ENCODE measurements around the gene ANKHD1.

The ANKHD1 gene, protein sequence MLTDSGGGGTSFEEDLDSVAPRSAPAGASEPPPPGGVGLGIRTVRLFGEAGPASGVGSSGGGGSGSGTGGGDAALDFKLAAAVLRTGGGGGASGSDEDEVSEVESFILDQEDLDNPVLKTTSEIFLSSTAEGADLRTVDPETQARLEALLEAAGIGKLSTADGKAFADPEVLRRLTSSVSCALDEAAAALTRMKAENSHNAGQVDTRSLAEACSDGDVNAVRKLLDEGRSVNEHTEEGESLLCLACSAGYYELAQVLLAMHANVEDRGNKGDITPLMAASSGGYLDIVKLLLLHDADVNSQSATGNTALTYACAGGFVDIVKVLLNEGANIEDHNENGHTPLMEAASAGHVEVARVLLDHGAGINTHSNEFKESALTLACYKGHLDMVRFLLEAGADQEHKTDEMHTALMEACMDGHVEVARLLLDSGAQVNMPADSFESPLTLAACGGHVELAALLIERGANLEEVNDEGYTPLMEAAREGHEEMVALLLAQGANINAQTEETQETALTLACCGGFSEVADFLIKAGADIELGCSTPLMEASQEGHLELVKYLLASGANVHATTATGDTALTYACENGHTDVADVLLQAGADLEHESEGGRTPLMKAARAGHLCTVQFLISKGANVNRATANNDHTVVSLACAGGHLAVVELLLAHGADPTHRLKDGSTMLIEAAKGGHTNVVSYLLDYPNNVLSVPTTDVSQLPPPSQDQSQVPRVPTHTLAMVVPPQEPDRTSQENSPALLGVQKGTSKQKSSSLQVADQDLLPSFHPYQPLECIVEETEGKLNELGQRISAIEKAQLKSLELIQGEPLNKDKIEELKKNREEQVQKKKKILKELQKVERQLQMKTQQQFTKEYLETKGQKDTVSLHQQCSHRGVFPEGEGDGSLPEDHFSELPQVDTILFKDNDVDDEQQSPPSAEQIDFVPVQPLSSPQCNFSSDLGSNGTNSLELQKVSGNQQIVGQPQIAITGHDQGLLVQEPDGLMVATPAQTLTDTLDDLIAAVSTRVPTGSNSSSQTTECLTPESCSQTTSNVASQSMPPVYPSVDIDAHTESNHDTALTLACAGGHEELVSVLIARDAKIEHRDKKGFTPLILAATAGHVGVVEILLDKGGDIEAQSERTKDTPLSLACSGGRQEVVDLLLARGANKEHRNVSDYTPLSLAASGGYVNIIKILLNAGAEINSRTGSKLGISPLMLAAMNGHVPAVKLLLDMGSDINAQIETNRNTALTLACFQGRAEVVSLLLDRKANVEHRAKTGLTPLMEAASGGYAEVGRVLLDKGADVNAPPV (N-terminal part only)

GRCh38 chr5:140401362-140402257 is at the start of gene ANKHD1:
TSS of gene ANKHD1 (plus strand) at chr5:140401833. CDS start at chr5:140401968, 135 bp downstream.
- in situ Hi-C loops (cut with MboI; ENCODE audit: low sequenced_read_pairs), result no loop called here

- in situ Hi-C loops (cut with MboI; ENCODE audit: low sequenced_read_pairs), result loop anchor here (10.0 kb wide), 1 partner anchor 111 kb away; no protein-coding TSS in a partner anchor
Observed at GRCh38 chr5:140355546-140355945, 46.1 kb upstream of the ANKHD1 start.

- in situ Hi-C loops (cut with MboI; ENCODE audit: low sequenced_read_pairs), result loop anchor here (10.0 kb wide), 1 partner anchor 112 kb away; no protein-coding TSS in a partner anchor
Observed at GRCh38 chr5:140356853-140357725, 44.5 kb upstream of the ANKHD1 start.

GRCh38 chr5:140357726-140358093 is 43.9 kb upstream of the ANKHD1 start:
- in situ Hi-C loops (cut with MboI; ENCODE audit: low sequenced_read_pairs), result loop anchor here (10.0 kb wide), 1 partner anchor 113 kb away; no protein-coding TSS in a partner anchor

DNA sequence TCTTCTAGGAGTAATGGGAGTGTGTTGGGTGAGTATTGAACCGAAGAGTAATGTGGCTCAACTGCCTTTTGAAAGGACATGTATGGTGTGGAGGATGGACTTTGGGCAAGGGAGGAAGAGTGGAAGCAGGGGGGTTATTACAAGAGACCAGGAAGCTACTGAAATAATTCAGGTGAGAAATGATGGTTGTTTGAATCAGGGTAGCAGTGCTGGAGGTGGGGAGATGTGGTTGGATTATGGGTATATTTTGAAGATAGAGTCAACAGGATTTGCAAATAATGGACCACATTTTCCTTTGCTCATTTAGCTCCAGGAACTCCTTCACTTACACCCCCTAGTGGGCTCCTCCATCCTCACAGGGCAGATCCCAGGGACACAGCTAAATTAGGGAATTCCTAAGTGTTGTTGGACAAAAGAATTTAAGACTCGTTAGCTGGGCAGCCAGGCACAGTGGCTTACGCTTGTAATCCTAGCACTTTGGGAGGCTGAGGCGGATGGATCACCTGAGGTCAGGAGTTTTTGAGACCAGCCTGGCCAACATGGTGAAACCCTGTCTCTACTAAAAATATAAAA is 42.8 kb upstream of the ANKHD1 start:
- in situ Hi-C loops (cut with MboI; ENCODE audit: low sequenced_read_pairs), result loop anchor here (10.0 kb wide), 1 partner anchor 114 kb away; no protein-coding TSS in a partner anchor

- in situ Hi-C loops (cut with MboI; ENCODE audit: low sequenced_read_pairs), result no loop called here
Observed at GRCh38 chr5:140360101-140360500, 41.5 kb upstream of the ANKHD1 start, which contains the start of gene SLC4A9. TSS of gene SLC4A9 (plus strand) at chr5:140360194. CDS start at chr5:140360237, 43 bp downstream.

- in situ Hi-C loops (cut with MboI; ENCODE audit: low sequenced_read_pairs), result no loop called here
Observed at GRCh38 chr5:140360681-140361479, 40.8 kb upstream of the ANKHD1 start.

GRCh38 chr5:140361901-140362300 is 39.7 kb upstream of the ANKHD1 start:
- in situ Hi-C loops (cut with MboI; ENCODE audit: low sequenced_read_pairs), result no loop called here

GRCh38 chr5:140362311-140362710 is 39.3 kb upstream of the ANKHD1 start:
- in situ Hi-C loops (cut with MboI; ENCODE audit: low sequenced_read_pairs), result no loop called here

- in situ Hi-C loops (cut with MboI; ENCODE audit: low sequenced_read_pairs), result no loop called here
Observed at GRCh38 chr5:140362875-140363630, 38.6 kb upstream of the ANKHD1 start.

- in situ Hi-C loops (cut with MboI; ENCODE audit: low sequenced_read_pairs), result no loop called here
Observed at GRCh38 chr5:140363631-140364471, 37.8 kb upstream of the ANKHD1 start.

- in situ Hi-C loops (cut with MboI; ENCODE audit: low sequenced_read_pairs), result no loop called here
Observed at GRCh38 chr5:140364472-140364765, 37.2 kb upstream of the ANKHD1 start.

DNA sequence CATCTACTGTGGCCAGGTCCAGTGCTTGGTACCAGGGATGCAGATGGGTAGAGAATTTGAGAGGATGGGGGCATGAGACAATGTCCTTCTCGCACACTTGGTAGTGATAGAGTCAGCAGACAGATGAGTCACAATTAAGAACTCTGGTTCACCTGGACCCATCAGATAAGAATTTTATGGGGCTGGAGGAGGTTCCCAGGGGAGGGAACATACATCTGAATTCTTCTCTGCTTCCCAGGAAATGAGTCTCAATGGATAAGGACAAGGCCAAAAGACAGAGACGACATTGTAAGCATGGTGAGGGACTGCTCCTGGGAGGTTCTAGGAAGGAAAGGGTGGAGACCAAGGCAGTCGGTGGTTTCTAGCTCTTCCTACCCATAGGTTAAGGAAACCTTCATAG is 36.4 kb upstream of the ANKHD1 start:
- in situ Hi-C loops (cut with MboI; ENCODE audit: low sequenced_read_pairs), result no loop called here

- in situ Hi-C loops (cut with MboI; ENCODE audit: low sequenced_read_pairs), result no loop called here
Observed at GRCh38 chr5:140365941-140366340, 35.7 kb upstream of the ANKHD1 start.

DNA sequence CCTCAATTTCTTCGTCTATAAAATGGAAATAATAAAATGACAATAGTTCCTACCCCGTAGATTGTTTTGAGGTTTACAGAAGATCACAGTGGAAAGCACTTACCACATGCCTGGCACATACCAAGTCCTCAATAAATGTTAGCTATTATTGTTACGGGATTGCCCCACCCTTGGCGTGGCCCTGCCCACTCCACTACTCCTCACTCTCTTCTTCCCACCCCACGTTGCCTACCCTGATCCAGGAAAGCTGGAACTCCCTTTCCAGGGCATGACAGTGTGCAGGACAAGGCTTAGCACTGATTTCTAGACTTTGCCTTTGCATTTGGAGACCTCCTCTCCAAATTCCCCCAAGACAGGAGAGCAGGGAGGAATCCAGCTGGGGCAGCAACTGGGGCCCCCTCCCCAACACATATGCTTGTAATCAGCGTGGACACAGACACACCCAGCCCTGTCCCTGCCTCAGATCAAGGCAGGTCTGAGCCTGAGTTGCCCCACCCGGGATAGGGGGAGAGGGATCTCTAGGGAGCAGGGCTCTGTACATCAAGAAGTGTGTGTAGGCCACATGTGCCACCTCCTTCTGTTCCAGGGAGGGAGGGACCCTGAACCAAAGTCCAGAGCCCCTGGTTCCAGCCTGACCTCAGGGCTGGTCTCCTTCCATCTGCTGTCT is 34.9 kb upstream of the ANKHD1 start:
- in situ Hi-C loops (cut with MboI; ENCODE audit: low sequenced_read_pairs), result no loop called here

Measured in HL-60/S4 treated with retinoic acid at 250 ng/mL for 4 days and 3 days (cell line).